NOMO-1 treated with dmso at 0.1 percent for 144 hours (cell line): ENCODE measurements around the gene NRG3.

Source experiments
- DNase-seq: peaks from one replicate; lab custom pipeline; 2025; ENCODE audit not compliant: unreplicated experiment; lab: John Stamatoyannopoulos, UW

The NRG3 gene

GRCh38 chr10:81874875-81875466 is at the start of gene NRG3:
TSS of gene NRG3 (plus strand) at chr10:81875194.
- no peak for DNase-seq

- no peak for DNase-seq
Measured at GRCh38 chr10:81828251-81828650, 46.7 kb upstream of the NRG3 start.

- no peak for DNase-seq
Measured at GRCh38 chr10:81831060-81831459, 43.9 kb upstream of the NRG3 start.

GRCh38 chr10:81838950-81839349 is 36.0 kb upstream of the NRG3 start:
- DNase-seq, result no peak

GRCh38 chr10:81843042-81843441 is 32.0 kb upstream of the NRG3 start:
- DNase-seq, result no peak

- DNase-seq, result no peak
Measured at GRCh38 chr10:81847675-81848074, 27.3 kb upstream of the NRG3 start.

GRCh38 chr10:81848514-81848913 is 26.5 kb upstream of the NRG3 start:
- no peak for DNase-seq

- no peak for DNase-seq
Measured at GRCh38 chr10:81848931-81849330, 26.1 kb upstream of the NRG3 start.

GRCh38 chr10:81862596-81862995 is 12.4 kb upstream of the NRG3 start:
- DNase-seq, result no peak

- no peak for DNase-seq
Measured at GRCh38 chr10:81863771-81864170, 11.2 kb upstream of the NRG3 start.

GRCh38 chr10:81865581-81865980 is 9.4 kb upstream of the NRG3 start:
- no peak for DNase-seq

GRCh38 chr10:81866753-81867152 is 8.2 kb upstream of the NRG3 start:
- DNase-seq, result no peak

- no peak for DNase-seq
Measured at GRCh38 chr10:81870472-81870871, 4.5 kb upstream of the NRG3 start.

- no peak for DNase-seq
Measured at GRCh38 chr10:81871558-81871957, 3.4 kb upstream of the NRG3 start.

- no peak for DNase-seq
Measured at GRCh38 chr10:81872206-81872862, 2.7 kb upstream of the NRG3 start.

- DNase-seq, result no peak
Measured at GRCh38 chr10:81873231-81873931, 1.6 kb upstream of the NRG3 start.

- no peak for DNase-seq
Measured at GRCh38 chr10:81873932-81874816, 820 bp upstream of the NRG3 start.

- no peak for DNase-seq
Measured at GRCh38 chr10:81875467-81876252, 666 bp downstream of the NRG3 start.

GRCh38 chr10:81876253-81877077 is 1.5 kb downstream of the NRG3 start:
- DNase-seq, result no peak

GRCh38 chr10:81877596-81877995 is 2.6 kb downstream of the NRG3 start:
- no peak for DNase-seq
